Prostate gland (tissue), 2 donors: ENCODE data around the gene MED9.

Experiments used
- CTCF ChIP-seq, 4 experiments: fragments of 200-600 bp in 2 of 4; fragments of 450-650 bp in 2 of 4; sonication (generic) in 2 of 4; IDR thresholded peaks; 1 replicate in 3 of 4; 2 replicates in 1 of 4; pipeline ENCODE4 v1.5.1; 2016 to 2019; ENCODE audit warnings: antibody characterized with exemption in 4 of 4, mild to moderate bottlenecking in 2 of 4, moderate library complexity in 2 of 4
- POLR2A ChIP-seq: fragments of 450-650 bp; IDR thresholded peaks from one replicate; pipeline ENCODE4 v1.6.1; 2016; ENCODE audit warnings: antibody characterized with exemption, mild to moderate bottlenecking
- POLR2AphosphoS5 ChIP-seq: sonication (generic); formaldehyde crosslinking; IDR thresholded peaks from one replicate; pipeline ENCODE4 v1.6.1; 2017; ENCODE audit warnings: antibody characterized with exemption

GRCh38 chr17:17541640-17542001 is 64.8 kb downstream of the MED9 start:
- TF ChIP-seq CTCF (IDR thresholded peaks at IDR 0.05) (no peak), POLR2A (no peak), POLR2AphosphoS5 (no peak)
